HEK293T (cell line): ENCODE results near the gene NUP133.

Experiments
- FOXM1 ChIP-seq: fragments of 450-650 bp; IDR thresholded peaks from 2 replicates; pipeline ENCODE4 v1.6.1; 2017; ENCODE audit warnings: mild to moderate bottlenecking, borderline replicate concordance
- PKNOX1 ChIP-seq: fragments of 450-650 bp; IDR thresholded peaks from 2 replicates; pipeline ENCODE4 v1.6.1; 2016

DNA sequence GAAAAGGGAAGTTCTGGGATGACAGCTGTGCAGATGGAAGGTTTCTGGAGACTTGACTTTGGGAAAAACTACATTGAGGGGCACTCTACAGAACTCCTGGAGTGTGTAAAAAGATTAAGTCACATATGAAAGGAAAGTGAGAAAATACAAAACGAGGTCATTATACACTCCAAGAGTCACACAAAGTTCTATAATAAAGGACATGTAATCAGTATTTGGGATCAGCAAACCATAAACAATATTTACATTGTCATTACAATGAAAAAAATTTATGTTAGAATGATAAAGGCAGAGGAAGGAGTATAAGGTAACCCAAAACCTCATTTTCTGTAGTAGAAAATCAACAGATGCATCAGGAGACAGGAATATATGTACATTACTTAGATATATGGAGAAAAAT lies 22.8 kb downstream of the NUP133 start:
- TF ChIP-seq PKNOX1 (no peak), FOXM1 (no peak)
